Neural cell (in vitro differentiated cells): Measurements from ENCODE around the gene TRAT1.

Source experiments
- CTCF ChIP-seq: fragments of 450-650 bp; IDR thresholded peaks from 2 replicates; pipeline ENCODE4 v1.5.1; 2014; ENCODE audit warnings: antibody characterized with exemption, mild to moderate bottlenecking, moderate library complexity; ENCODE audit not compliant: poor library complexity, severe bottlenecking
- EZH2 ChIP-seq: fragments of 200-600, 300-800 bp; shearing (Covaris generic), sonication (generic); IDR thresholded peaks from 2 replicates; pipeline ENCODE4 v1.6.1; 2014; ENCODE audit warnings: antibody characterized with exemption, low read length, borderline replicate concordance, mild to moderate bottlenecking; ENCODE audit not compliant: insufficient read depth, poor library complexity, severe bottlenecking
- POLR2AphosphoS5 ChIP-seq: IDR thresholded peaks from 2 replicates; pipeline ENCODE4 v1.6.1; 2012

- TF ChIP-seq EZH2 (no peak), CTCF (no peak), POLR2AphosphoS5 (no peak)
Measured at GRCh38 chr3:108887121-108887520, 64.5 kb downstream of the TRAT1 start.
